Calu3 (cell line): ENCODE data around the gene MTMR1. TPM values are rescaled to one million over a fixed set of nuclear protein-coding genes. Genes with fewer than 3 reads are reported as not detected.

Experiments
- BruUV-seq: library from RNA; stranded (reverse); fragments of 400-500 nt; replicated peaks from 2 replicates; lab custom pipeline; 2021; lab: Mats Ljungman, UMichigan
- CTCF ChIA-PET: fragments of 300-600 bp; sonication (Branson Sonifier 250); formaldehyde crosslinking; loops from one replicate; lab custom pipeline; 2022; ENCODE audit warnings: antibody characterized with exemption; lab: Charles Lee
- DNase-seq: peaks from one replicate; pipeline ENCODE4 v3.0.0; 2022
- H3K27ac Mint-ChIP-seq: one replicate; pipeline ENCODE4 v1.8.0; 2022; ENCODE audit warnings: mixed read lengths; ENCODE audit not compliant: unreplicated experiment
- H3K27me3 Mint-ChIP-seq: one replicate; pipeline ENCODE4 v1.8.0; 2022; ENCODE audit warnings: mixed read lengths; ENCODE audit not compliant: unreplicated experiment
- H3K36me3 Mint-ChIP-seq: one replicate; pipeline ENCODE4 v1.8.0; 2022; ENCODE audit warnings: mild to moderate bottlenecking, moderate library complexity, mixed read lengths; ENCODE audit not compliant: insufficient read depth, unreplicated experiment
- H3K4me1 Mint-ChIP-seq: one replicate; pipeline ENCODE4 v1.8.0; 2022; ENCODE audit warnings: mild to moderate bottlenecking, low read depth, mixed read lengths; ENCODE audit not compliant: unreplicated experiment
- H3K4me3 Mint-ChIP-seq: one replicate; pipeline ENCODE4 v1.8.0; 2022; ENCODE audit warnings: mild to moderate bottlenecking, low read depth, moderate library complexity, mixed read lengths; ENCODE audit not compliant: unreplicated experiment
- H3K9me3 Mint-ChIP-seq: one replicate; pipeline ENCODE4 v1.8.0; 2022; ENCODE audit warnings: low read depth, mixed read lengths; ENCODE audit not compliant: unreplicated experiment
- CTCF ChIP-seq: fragments of 200-600 bp; IDR thresholded peaks from one replicate; pipeline ENCODE4 v1.8.0; 2022; ENCODE audit warnings: antibody characterized with exemption; ENCODE audit not compliant: unreplicated experiment
- intact Hi-C: fragments of 100-400 bp; cut with micrococcal nuclease; formaldehyde crosslinking; loops from one replicate; pipeline ENCODE4 v1.10.0; 2022; ENCODE audit not compliant: unreplicated experiment
- total RNA-seq: library from RNA; stranded (reverse); gene quantifications from 2 replicates; pipeline ENCODE4 v1.2.3, GENCODE V29; 2022

Gene MTMR1
- total RNA-seq, 1 experiment from 2014 or later, result 49.1 TPM

- Mint-ChIP-seq H3K4me1 (no peaks in the 10 kb centered on the region), H3K27ac (no peak overlapping the region), H3K36me3 (peaks cover 5% of the 10 kb centered on the region), H3K4me3 (no peak overlapping the region), H3K27me3 (no peaks in the 10 kb centered on the region), H3K9me3 (no peaks in the 10 kb centered on the region)
- no peak for DNase-seq
- intact Hi-C loops, result loop anchor here (10.0 kb wide), 1 partner anchor 212 kb away; the partner anchor contains the start of gene HMGB3
- no peak for TF ChIP-seq CTCF
- CTCF ChIA-PET, result interaction anchor here (1.8 kb wide), 1 partner anchor 309 kb away, joined by 29 read pairs; no protein-coding TSS in a partner anchor
- BruUV-seq, result no TSS peak
Observed at GRCh38 chrX:150773117-150773516, 79.9 kb downstream of the MTMR1 start.

DNA sequence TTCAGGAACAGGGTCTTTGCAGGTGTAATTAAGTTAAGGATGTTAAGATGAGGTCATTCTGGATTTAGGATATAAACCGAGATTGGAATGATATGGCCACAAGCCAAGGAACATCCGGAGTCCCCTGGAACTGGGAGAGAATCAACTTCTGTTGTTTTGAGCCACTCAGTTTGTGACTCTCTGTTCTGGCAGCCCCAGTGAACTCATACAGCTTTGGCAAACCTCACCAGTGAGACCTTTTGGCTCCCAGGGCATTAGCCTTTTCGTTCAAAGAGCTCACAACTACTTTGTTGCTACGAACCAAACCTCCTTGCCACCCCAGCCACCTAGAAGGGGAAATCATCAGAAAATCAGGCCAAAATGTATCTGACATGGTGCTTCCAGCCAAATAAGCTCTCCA is 80.4 kb downstream of the MTMR1 start:
- Mint-ChIP-seq H3K27ac (no peak overlapping the region), H3K9me3 (no peaks in the 10 kb centered on the region), H3K36me3 (peaks cover 5% of the 10 kb centered on the region), H3K4me3 (no peak overlapping the region), H3K27me3 (no peaks in the 10 kb centered on the region), H3K4me1 (no peaks in the 10 kb centered on the region)
- no TSS peak for BruUV-seq
- CTCF ChIA-PET, result no interaction called here
- no peak for DNase-seq
- TF ChIP-seq CTCF, result no peak
- intact Hi-C loops, result loop anchor here (10.0 kb wide), 1 partner anchor 211 kb away; the partner anchor contains the start of gene HMGB3

- intact Hi-C loops, result loop anchor here (10.0 kb wide), 1 partner anchor 210 kb away; the partner anchor contains the start of gene HMGB3
- no TSS peak for BruUV-seq
- Mint-ChIP-seq H3K27me3 (no peaks in the 10 kb centered on the region), H3K9me3 (no peaks in the 10 kb centered on the region), H3K4me3 (no peak overlapping the region), H3K4me1 (no peaks in the 10 kb centered on the region), H3K36me3 (no peaks in the 10 kb centered on the region), H3K27ac (no peak overlapping the region)
- DNase-seq, result no peak
- CTCF ChIA-PET, result no interaction called here
- no peak for TF ChIP-seq CTCF
Observed at GRCh38 chrX:150774798-150775568, 81.8 kb downstream of the MTMR1 start.

- H3K4me1 Mint-ChIP-seq, result no peaks in the 10 kb centered on the region
- no peak overlapping the region for H3K4me3 Mint-ChIP-seq
- no peaks in the 10 kb centered on the region for H3K36me3 Mint-ChIP-seq
- intact Hi-C loops, result loop anchor here (10.0 kb wide), 1 partner anchor 209 kb away; the partner anchor contains the start of gene HMGB3
- H3K27ac Mint-ChIP-seq, result no peak overlapping the region
- CTCF ChIA-PET, result no interaction called here
- no TSS peak for BruUV-seq
- no peaks in the 10 kb centered on the region for H3K9me3 Mint-ChIP-seq
- no peak for DNase-seq
- no peak for TF ChIP-seq CTCF
- H3K27me3 Mint-ChIP-seq, result no peaks in the 10 kb centered on the region
Observed at GRCh38 chrX:150775569-150776350, 82.6 kb downstream of the MTMR1 start.
